IMR-90 (cell line): ENCODE data around the gene SAP30BP. TPM values are rescaled to one million over a fixed set of nuclear protein-coding genes. Genes with fewer than 3 reads are reported as not detected.

Source experiments
- ATAC-seq: fragments of 200-7000 bp; cut with Tn5 transposase; 2 replicates; pipeline ENCODE4 v1.9.1; 2020; ENCODE audit warnings: low read depth, mild to moderate bottlenecking, moderate library complexity
- BruUV-seq: library from RNA; stranded (reverse); fragments of 400-500 nt; replicated peaks from 2 replicates; lab custom pipeline; 2021; lab: Mats Ljungman, UMichigan
- CTCF ChIA-PET: fragments of 300-600 bp; formaldehyde crosslinking; extraction: SDS; loops from one replicate; lab custom pipeline; 2021; ENCODE audit warnings: antibody characterized with exemption; lab: Yijun Ruan, JAX
- POLR2A ChIA-PET: fragments of 300-600 bp; sonication (Branson Sonifier 250); formaldehyde crosslinking; loops from one replicate; lab custom pipeline; 2022; ENCODE audit warnings: antibody characterized with exemption; ENCODE audit not compliant: unreplicated experiment; lab: Charles Lee
- DNase-seq: peaks from one replicate; pipeline ENCODE4 v3.0.0; 2013
- H2AFZ ChIP-seq: replicated peaks from 2 replicates; pipeline ENCODE3; 2013; ENCODE audit warnings: low read length, mild to moderate bottlenecking; ENCODE audit not compliant: poor library complexity
- H2AK5ac ChIP-seq: 2 replicates; pipeline ENCODE4 v1.6.1; 2013; ENCODE audit warnings: low read depth, low read length, inconsistent platforms
- H2AK9ac ChIP-seq: replicated peaks from 2 replicates; pipeline ENCODE3; 2013; ENCODE audit warnings: mild to moderate bottlenecking, low read depth, low read length, moderate library complexity; ENCODE audit not compliant: poor library complexity
- H2BK120ac ChIP-seq: 2 replicates; pipeline ENCODE4 v1.6.1; 2013; ENCODE audit warnings: low read depth, low read length, inconsistent platforms
- H2BK15ac ChIP-seq: 3 replicates; pipeline ENCODE4 v1.6.1; 2013; ENCODE audit warnings: low read depth, low read length, inconsistent platforms
- H2BK20ac ChIP-seq: 2 replicates; pipeline ENCODE4 v1.6.1; 2013; ENCODE audit warnings: low read depth, mild to moderate bottlenecking, inconsistent platforms, low read length, moderate library complexity
- H2BK5ac ChIP-seq: 2 replicates; pipeline ENCODE4 v1.6.1; 2013; ENCODE audit warnings: mild to moderate bottlenecking, low read depth, low read length, inconsistent platforms; ENCODE audit not compliant: poor library complexity, severe bottlenecking
- H3K14ac ChIP-seq: replicated peaks from 2 replicates; pipeline ENCODE4 v1.6.1; 2013; ENCODE audit warnings: low read depth, low read length, inconsistent platforms
- H3K18ac ChIP-seq: 2 replicates; pipeline ENCODE4 v1.6.1; 2013; ENCODE audit warnings: low read depth, low read length, control low read depth
- H3K23ac ChIP-seq: 2 replicates; pipeline ENCODE4 v1.6.1; 2013; ENCODE audit warnings: low read depth, low read length, inconsistent platforms
- H3K27ac ChIP-seq: 2 replicates; pipeline ENCODE4 v1.5.1; 2013; ENCODE audit warnings: mild to moderate bottlenecking, control low read depth, low read length; ENCODE audit not compliant: insufficient read depth
- H3K27me3 ChIP-seq: 2 replicates; pipeline ENCODE4 v1.6.1; 2013; ENCODE audit warnings: low read length; ENCODE audit not compliant: control insufficient read depth, insufficient read depth
- H3K36me3 ChIP-seq: 2 replicates; pipeline ENCODE4 v1.6.1; 2013; ENCODE audit warnings: low read length, mixed read lengths; ENCODE audit not compliant: control insufficient read depth, insufficient read depth
- H3K4ac ChIP-seq: 2 replicates; pipeline ENCODE4 v1.6.1; 2013; ENCODE audit warnings: low read depth, low read length, inconsistent platforms
- H3K4me1 ChIP-seq: 2 replicates; pipeline ENCODE4 v1.6.1; 2013; ENCODE audit warnings: low read length, mixed read lengths; ENCODE audit not compliant: control insufficient read depth, insufficient read depth
- H3K4me2 ChIP-seq: 2 replicates; pipeline ENCODE4 v1.6.1; 2013; ENCODE audit warnings: low read depth, mild to moderate bottlenecking, control low read depth, low read length, moderate library complexity
- H3K4me3 ChIP-seq: 2 replicates; pipeline ENCODE4 v1.5.1; 2013; ENCODE audit warnings: low read depth, mild to moderate bottlenecking, control low read depth, low read length, moderate library complexity; ENCODE audit not compliant: insufficient read depth
- H3K56ac ChIP-seq: 2 replicates; pipeline ENCODE4 v1.6.1; 2013; ENCODE audit warnings: low read length, inconsistent platforms; ENCODE audit not compliant: insufficient read depth; ENCODE audit errors: extremely low read depth
- H3K79me1 ChIP-seq, 2 experiments: 2 replicates each; pipeline ENCODE4 v1.6.1; 2013; ENCODE audit warnings: low read length in 2 of 2, inconsistent platforms in 1 of 2, low read depth in 1 of 2
- H3K9ac ChIP-seq: 2 replicates; pipeline ENCODE4 v1.6.1; 2013; ENCODE audit warnings: low read depth, low read length, control low read depth
- H3K9me1 ChIP-seq: 2 replicates; pipeline ENCODE4 v1.6.1; 2013; ENCODE audit warnings: low read length, inconsistent platforms; ENCODE audit not compliant: insufficient read depth
- H3K9me3 ChIP-seq: 2 replicates; pipeline ENCODE4 v1.6.1; 2013; ENCODE audit warnings: low read length; ENCODE audit not compliant: control insufficient read depth, insufficient read depth
- H4K20me1 ChIP-seq: 2 replicates; pipeline ENCODE4 v1.6.1; 2013; ENCODE audit warnings: low read length, inconsistent platforms; ENCODE audit not compliant: insufficient read depth
- H4K5ac ChIP-seq: 2 replicates; pipeline ENCODE4 v1.6.1; 2013; ENCODE audit warnings: mild to moderate bottlenecking, low read depth, low read length, control low read depth
- H4K8ac ChIP-seq, 2 experiments: 2 replicates each; pipeline ENCODE4 v1.6.1; 2013; ENCODE audit warnings: low read depth in 2 of 2, low read length in 2 of 2, control low read depth in 1 of 2, inconsistent platforms in 1 of 2
- H4K91ac ChIP-seq: 2 replicates; pipeline ENCODE4 v1.6.1; 2013; ENCODE audit warnings: low read depth, low read length, inconsistent platforms; ENCODE audit not compliant: insufficient read depth
- CEBPB ChIP-seq: IDR thresholded peaks from 2 replicates; pipeline ENCODE4 v1.6.1; 2012; ENCODE audit warnings: low read depth, low read length, improper control_type of control experiment
- CHD1 ChIP-seq: IDR thresholded peaks from 2 replicates; pipeline ENCODE4 v1.6.1; 2012; ENCODE audit warnings: low read depth, low read length, improper control_type of control experiment
- ELK1 ChIP-seq: fragments of 150-350 bp; IDR thresholded peaks from 2 replicates; pipeline ENCODE4 v1.6.1; 2016; ENCODE audit warnings: low read depth, mild to moderate bottlenecking, low read length, moderate library complexity, borderline replicate concordance
- FOS ChIP-seq: fragments of 150-350 bp; IDR thresholded peaks from 2 replicates; pipeline ENCODE4 v1.6.1; 2016; ENCODE audit warnings: low read depth, low read length
- MAZ ChIP-seq: IDR thresholded peaks from 2 replicates; pipeline ENCODE4 v1.6.1; 2012; ENCODE audit warnings: low read depth, mild to moderate bottlenecking, low read length, improper control_type of control experiment, moderate library complexity, borderline replicate concordance
- NFE2L2 ChIP-seq: fragments of 150-350 bp; IDR thresholded peaks from 2 replicates; pipeline ENCODE4 v1.6.1; 2016; ENCODE audit warnings: low read depth, mild to moderate bottlenecking, low read length
- POLR2A ChIP-seq: IDR thresholded peaks from 2 replicates; pipeline ENCODE4 v1.6.1; 2012; ENCODE audit warnings: mild to moderate bottlenecking, low read depth, low read length
- RAD21 ChIP-seq: IDR thresholded peaks from 2 replicates; pipeline ENCODE4 v1.6.1; 2012; ENCODE audit warnings: low read length, improper control_type of control experiment
- RFX5 ChIP-seq: IDR thresholded peaks from 2 replicates; pipeline ENCODE4 v1.8.0; 2012; ENCODE audit warnings: low read depth, mild to moderate bottlenecking, low read length, moderate library complexity
- SMC3 ChIP-seq: fragments of 150-350 bp; IDR thresholded peaks from 2 replicates; pipeline ENCODE4 v1.6.1; 2016; ENCODE audit warnings: low read depth, mild to moderate bottlenecking, antibody characterized with exemption, low read length, moderate library complexity
- USF2 ChIP-seq: fragments of 150-350 bp; IDR thresholded peaks from 2 replicates; pipeline ENCODE4 v1.6.1; 2017; ENCODE audit warnings: mild to moderate bottlenecking, antibody characterized with exemption, low read length, low read depth
- WGBS, 2 experiments: methylation state at CpG; one replicate each; pipeline versions ENCODE4 v1.1.5 to v1.1.7; 2013; ENCODE audit warnings: missing lambda C conversion rate in 2 of 2; ENCODE audit not compliant: insufficient read length in 1 of 2; ENCODE audit errors: extremely low coverage in 2 of 2; 5-methylcytosine and 5-hydroxymethylcytosine counted together
- dilution Hi-C: fragments of 300-500 bp; cut with HindIII; formaldehyde crosslinking; loops from one replicate; pipeline ENCODE4 v1.14.3; 2018; ENCODE audit warnings: low sequenced_read_pairs; ENCODE audit not compliant: unreplicated experiment
- in situ Hi-C: fragments of 300-500 bp; cut with MboI; formaldehyde crosslinking; loops from 3 replicates; pipeline ENCODE4 v1.14.3; 2019; ENCODE audit warnings: low sequenced_read_pairs, inconsistent platforms, mixed read lengths
- intact Hi-C: fragments of 100-400 bp; cut with micrococcal nuclease; formaldehyde crosslinking; loops from 2 replicates; pipeline ENCODE4 v1.10.0; 2022
- polyA plus RNA-seq, 3 experiments: library from polyadenylated mRNA; depleted of rRNA; stranded (reverse); fragments of >200 nt; gene quantifications; 2 replicates each; pipeline ENCODE4 v1.2.3, GENCODE V29; 2012; ENCODE audit warnings: low replicate concordance in 1 of 3
- total RNA-seq: library from RNA; depleted of rRNA; stranded (reverse); fragments of >200 nt; gene quantifications from 2 replicates; pipeline ENCODE4 v1.2.3, GENCODE V29; 2012
- TF ChIP-seq, protein P1 (sequence below): conservative IDR thresholded peaks from 2 replicates; pipeline ENCODE4 v1.5.1; 2012; ENCODE audit warnings: mild to moderate bottlenecking, low read depth, low read length, improper control_type of control experiment

SAP30BP gene
- total and polyA plus RNA-seq, 2 of the 4 experiments (the other 2 are of a cell fraction) = 70.4 to 139 TPM

DNA sequence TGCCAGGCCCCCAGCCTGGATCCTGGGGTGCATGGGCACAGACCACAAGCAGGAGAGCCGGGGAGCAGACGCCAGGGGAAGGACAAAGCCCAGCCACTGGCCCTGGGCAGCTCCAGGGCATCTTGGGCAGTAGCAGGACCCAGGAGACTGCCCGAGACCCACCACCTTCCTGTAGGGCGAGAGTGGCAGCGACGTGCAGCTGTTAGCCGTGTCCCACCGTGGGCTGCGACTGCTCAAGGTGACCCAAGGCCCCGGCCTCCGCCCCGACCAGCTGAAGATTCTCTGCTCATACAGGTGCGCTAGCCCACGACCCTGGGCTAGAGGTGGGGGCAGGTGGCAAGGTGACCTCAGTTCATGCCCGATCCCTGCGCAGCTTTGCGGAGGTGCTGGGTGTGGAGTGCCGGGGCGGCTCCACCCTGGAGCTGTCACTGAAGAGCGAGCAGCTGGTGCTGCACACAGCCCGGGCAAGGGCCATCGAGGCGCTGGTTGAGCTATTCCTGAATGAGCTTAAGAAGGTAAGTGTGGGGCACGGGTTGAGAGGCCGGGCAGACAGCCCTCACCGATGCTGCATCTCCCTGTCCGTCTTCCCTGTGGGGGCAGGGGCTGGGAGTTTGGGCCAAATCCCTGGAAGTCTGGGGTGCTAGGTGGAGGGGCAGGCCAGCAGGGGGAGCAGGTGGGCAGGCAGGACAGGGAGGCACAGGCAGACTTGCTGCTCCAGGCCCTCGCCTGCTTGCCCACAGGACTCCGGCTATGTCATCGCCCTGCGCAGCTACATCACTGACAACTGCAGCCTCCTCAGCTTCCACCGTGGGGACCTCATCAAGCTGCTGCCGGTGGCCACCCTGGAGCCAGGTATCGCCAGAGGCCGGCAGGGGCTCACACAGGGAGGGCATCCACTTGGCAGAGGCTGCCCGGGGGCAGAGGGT, 47.4 kb upstream of the SAP30BP start:
- ChIA-PET POLR2A (no interaction called here), CTCF (interaction anchor here (0.6 to 1.9 kb wide), 3 partner anchors 14 to 164 kb away, joined by 3 to 6 read pairs (median 4); partner anchors contain the start of genes SMIM5 and TMEM94)
- no peaks in the 10 kb centered on the region for H3K9me3 ChIP-seq
- no peak overlapping the region for H4K8ac ChIP-seq
- H3K27ac ChIP-seq = no peak overlapping the region
- no peak overlapping the region for H2AK9ac ChIP-seq
- no peak overlapping the region for H3K4me2 ChIP-seq
- H2BK20ac ChIP-seq = no peak overlapping the region
- 70% methylated on average over 14 of the region's 36 CpGs; no CpG with 5 or more reads in 1 of the 2 experiments for WGBS, 2 experiments
- peak overlapping the region; percentile 58 for H2AFZ ChIP-seq
- H3K9me1 ChIP-seq = no peaks in the 10 kb centered on the region
- ATAC-seq (peak; percentile 68), DNase-seq (peak; percentile 23)
- no peak overlapping the region for H2BK120ac ChIP-seq
- no peak for TF ChIP-seq USF2
- no peak for TF ChIP-seq ELK1
- TF ChIP-seq CHD1 = no peak
- TF ChIP-seq RFX5 = no peak
- no peak for TF ChIP-seq POLR2A
- peak; percentile 46 for TF ChIP-seq SMC3
- TF ChIP-seq, protein P1, sequence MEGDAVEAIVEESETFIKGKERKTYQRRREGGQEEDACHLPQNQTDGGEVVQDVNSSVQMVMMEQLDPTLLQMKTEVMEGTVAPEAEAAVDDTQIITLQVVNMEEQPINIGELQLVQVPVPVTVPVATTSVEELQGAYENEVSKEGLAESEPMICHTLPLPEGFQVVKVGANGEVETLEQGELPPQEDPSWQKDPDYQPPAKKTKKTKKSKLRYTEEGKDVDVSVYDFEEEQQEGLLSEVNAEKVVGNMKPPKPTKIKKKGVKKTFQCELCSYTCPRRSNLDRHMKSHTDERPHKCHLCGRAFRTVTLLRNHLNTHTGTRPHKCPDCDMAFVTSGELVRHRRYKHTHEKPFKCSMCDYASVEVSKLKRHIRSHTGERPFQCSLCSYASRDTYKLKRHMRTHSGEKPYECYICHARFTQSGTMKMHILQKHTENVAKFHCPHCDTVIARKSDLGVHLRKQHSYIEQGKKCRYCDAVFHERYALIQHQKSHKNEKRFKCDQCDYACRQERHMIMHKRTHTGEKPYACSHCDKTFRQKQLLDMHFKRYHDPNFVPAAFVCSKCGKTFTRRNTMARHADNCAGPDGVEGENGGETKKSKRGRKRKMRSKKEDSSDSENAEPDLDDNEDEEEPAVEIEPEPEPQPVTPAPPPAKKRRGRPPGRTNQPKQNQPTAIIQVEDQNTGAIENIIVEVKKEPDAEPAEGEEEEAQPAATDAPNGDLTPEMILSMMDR = peak; percentile 55
- no peak for TF ChIP-seq CEBPB
- TF ChIP-seq MAZ = no peak
- no peak for TF ChIP-seq NFE2L2
- TF ChIP-seq FOS = no peak
- peak; percentile 32 for TF ChIP-seq RAD21
- H3K18ac ChIP-seq = no peak overlapping the region
- H4K91ac ChIP-seq = no peak overlapping the region
- no peak overlapping the region for H3K9ac ChIP-seq
- intact Hi-C loops = no loop called here
- H3K4ac ChIP-seq = no peak overlapping the region
- H3K4me3 ChIP-seq = no peak overlapping the region
- no TSS peak for BruUV-seq
- H2AK5ac ChIP-seq = no peak overlapping the region
- H3K27me3 ChIP-seq = peaks cover 14% of the 10 kb centered on the region; the same call in 1 of the 2 replicates
- no peak overlapping the region for H3K23ac ChIP-seq
- H3K36me3 ChIP-seq = no peaks in the 10 kb centered on the region
- H2BK5ac ChIP-seq = no peak overlapping the region
- dilution Hi-C loops = no loop called here
- no peak overlapping the region for H2BK15ac ChIP-seq
- peaks cover 5% of the 10 kb centered on the region; the same call in 1 of the 2 replicates for H3K4me1 ChIP-seq
- no peak overlapping the region for H3K56ac ChIP-seq
- H3K14ac ChIP-seq = no peak overlapping the region
- no peak overlapping the region for H4K5ac ChIP-seq
- H4K20me1 ChIP-seq = no peaks in the 10 kb centered on the region
- no peaks in the 10 kb centered on the region for H3K79me1 ChIP-seq
- in situ Hi-C loops = no loop called here
